HG03175 (cell line): ENCODE results near the gene HMGCS1.
"Not testable (repeated sequence)": the region's sequence is repeated elsewhere in the genome, so short reads cannot be mapped to it uniquely, and the experiment has no call there.

Source experiments
- ATAC-seq: cut with Tn5 transposase; IDR thresholded peaks from one replicate; pipeline ENCODE4 v1.9.1; 2021; ENCODE audit warnings: mild to moderate bottlenecking, moderate library complexity; ENCODE audit not compliant: unreplicated experiment

The HMGCS1 gene

GRCh38 chr5:43313035-43313853 lies at the start of gene HMGCS1:
Gene HMGCS1 (minus strand): TSS chr5:43313412. CDS start chr5:43298965, 14,447 bp downstream.
- ATAC-seq = peak; percentile 94

- no peak for ATAC-seq
Measured at GRCh38 chr5:43358726-43359125, 45.5 kb upstream of the HMGCS1 start.

- no peak for ATAC-seq
Measured at GRCh38 chr5:43358301-43358700, 45.1 kb upstream of the HMGCS1 start.

DNA sequence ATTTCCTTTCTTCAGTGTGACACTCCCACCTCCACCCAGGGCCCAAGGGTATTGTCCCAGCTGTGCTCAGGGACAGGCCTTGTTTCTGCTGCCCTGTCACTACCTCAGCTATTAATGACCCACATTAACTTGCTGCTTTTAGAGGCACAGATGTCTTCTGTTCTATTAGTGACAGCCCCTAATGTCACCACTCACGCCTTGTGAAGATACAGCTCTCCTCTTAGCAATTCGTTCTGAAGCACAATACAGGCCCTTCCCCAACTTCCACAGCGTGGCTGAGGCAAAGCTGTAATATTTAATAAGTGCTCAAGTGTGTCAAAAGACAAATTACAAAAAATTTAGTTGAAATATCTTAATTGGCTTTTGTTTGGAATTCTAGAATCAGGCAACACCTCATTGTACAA lies 44.7 kb upstream of the HMGCS1 start:
- no peak for ATAC-seq

DNA sequence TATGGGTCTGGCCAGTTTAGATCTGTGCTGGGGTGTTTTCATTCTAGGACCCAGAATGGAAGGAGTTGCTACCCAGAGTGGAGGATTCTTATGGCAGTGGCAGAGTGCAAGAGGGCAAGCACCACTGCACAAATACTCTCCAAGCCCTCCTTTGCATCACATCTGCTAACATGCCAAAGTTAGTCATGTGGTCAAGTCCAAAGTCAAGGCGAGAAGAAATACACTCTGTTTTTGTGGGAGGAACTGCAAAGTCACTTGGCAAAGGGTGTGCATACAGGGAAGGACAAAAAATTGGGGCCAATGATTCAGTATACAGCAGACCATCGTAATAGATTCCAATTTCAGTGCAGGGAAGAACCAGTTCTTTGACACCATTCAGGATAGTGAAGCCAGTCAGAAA lies 43.9 kb upstream of the HMGCS1 start:
- ATAC-seq = no peak

GRCh38 chr5:43354774-43355173 lies 41.6 kb upstream of the HMGCS1 start:
- ATAC-seq = no peak

DNA sequence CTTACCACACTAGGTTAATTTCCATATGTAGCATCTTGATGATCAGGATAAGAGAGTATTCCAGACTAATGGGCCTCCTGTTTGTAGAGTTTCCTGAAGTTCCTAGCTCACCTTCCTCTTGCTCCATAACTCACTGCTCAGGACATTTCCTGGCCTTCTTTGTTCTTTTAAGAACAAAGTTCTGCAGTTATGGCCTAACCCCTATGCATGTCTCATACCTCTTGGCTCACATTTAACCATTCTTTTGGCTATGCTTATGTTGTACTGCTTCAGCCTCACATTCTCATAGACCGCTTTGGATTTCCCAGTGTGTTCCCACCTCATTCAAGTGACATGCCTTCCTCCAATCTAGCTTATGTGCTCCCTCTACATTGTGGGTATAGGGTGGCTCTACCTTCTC lies 40.5 kb upstream of the HMGCS1 start:
- no peak for ATAC-seq

GRCh38 chr5:43352915-43353314 lies 39.7 kb upstream of the HMGCS1 start:
- no peak for ATAC-seq

DNA sequence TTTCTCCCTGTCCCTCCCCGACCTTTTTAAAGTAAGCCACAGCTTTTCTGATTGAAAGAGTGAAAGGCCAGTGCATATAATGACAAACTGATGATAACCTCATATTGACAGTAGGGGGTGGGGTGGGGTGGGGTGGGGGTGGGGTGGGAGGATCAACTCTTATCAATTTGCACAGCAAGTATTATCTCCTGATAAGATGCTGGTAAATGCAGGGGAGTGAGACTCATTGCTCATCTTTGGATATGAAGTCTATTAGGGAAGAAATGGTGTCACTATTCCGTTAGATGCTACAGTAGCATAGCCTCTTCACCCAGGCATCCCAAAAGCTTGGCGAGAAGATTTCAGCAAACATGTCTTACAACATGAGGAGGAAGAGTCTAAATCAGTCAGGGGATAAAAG lies 38.9 kb upstream of the HMGCS1 start:
- no peak for ATAC-seq

GRCh38 chr5:43348861-43349363 lies 35.7 kb upstream of the HMGCS1 start:
- ATAC-seq = no peak

DNA sequence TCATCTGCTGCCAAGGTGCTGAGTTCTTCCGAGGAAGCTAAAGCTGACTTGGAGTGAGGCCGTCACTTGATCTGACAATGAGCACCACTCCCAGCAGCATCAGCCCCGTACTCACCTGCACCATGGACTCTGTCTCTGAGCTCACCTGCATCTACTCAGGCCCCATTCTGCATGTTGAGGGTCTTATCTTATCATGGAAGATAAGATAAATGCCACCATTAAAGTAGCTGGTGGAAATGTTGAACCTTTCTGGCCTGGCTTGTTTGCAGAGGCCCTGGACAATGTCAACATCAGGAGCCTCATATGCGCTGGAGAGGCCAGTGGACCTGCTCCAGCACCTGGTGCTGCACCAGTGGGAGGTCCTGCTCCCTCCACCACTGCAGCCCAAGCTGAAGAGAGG lies 35.0 kb upstream of the HMGCS1 start:
- no peak for ATAC-seq

GRCh38 chr5:43338862-43339261 lies 25.6 kb upstream of the HMGCS1 start:
- no peak for ATAC-seq

DNA sequence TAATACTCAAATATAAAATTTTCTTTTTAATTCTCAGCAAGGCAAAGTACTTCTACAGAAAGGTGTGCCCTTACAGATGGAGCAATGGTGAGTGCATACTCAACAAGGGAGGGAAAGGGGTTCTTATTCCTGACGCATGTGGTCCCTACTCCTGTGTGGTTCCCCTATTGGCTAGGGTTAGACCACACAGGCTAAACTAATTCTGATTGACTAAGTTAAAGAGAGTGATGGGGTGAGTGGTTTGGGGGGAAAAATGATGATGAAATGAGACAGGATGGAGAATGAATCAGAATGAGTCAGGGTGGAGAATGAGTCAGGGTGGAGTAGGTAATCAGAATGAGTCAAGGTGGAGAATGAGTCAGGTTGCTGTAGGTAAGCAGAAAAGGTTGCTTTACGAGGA lies 22.9 kb upstream of the HMGCS1 start:
- no peak for ATAC-seq

GRCh38 chr5:43335681-43336080 lies 22.5 kb upstream of the HMGCS1 start:
- no peak for ATAC-seq

GRCh38 chr5:43332401-43332800 lies 19.2 kb upstream of the HMGCS1 start:
- no peak for ATAC-seq

- not testable (repeated sequence) for ATAC-seq
Measured at GRCh38 chr5:43325624-43326023, 12.4 kb upstream of the HMGCS1 start.

DNA sequence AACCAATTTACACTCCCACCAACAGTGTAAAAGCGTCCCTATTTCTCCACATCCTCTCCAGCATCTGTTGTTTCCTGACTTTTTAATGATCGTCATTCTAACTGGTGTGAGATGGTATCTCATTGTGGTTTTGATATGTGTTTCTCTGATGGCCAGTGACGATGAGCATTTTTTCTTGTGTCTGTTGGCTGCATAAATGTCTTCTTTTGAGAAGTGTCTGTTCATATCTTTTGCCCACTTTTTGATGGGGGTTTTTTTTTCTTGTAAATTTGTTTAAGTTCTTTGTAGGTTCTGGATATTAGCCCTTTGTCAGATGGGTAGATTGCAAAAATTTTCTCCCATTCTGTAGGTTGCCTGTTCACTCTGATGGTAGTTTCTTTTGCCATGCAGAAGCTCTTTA lies 10.3 kb upstream of the HMGCS1 start:
- not testable (repeated sequence) for ATAC-seq

DNA sequence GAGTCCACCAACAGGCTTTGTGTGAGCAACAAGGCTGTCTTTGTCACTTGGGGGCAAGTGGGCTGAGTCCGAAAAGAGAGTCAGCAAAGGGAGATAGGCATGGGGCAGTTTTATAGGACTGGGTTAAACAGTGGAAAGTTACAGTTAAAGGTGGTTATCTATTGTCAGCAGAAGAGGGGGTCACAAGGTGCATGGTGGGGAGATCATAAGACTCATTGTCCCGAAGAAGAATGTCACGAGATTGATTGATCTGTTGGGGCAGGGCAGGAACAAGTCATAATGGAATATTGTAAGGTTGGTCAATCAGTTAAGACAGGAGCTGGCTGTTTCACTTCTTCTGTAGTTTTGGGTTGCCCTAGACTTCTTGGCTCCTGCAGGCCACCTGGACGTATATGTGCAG lies 7.6 kb upstream of the HMGCS1 start:
- no peak for ATAC-seq

DNA sequence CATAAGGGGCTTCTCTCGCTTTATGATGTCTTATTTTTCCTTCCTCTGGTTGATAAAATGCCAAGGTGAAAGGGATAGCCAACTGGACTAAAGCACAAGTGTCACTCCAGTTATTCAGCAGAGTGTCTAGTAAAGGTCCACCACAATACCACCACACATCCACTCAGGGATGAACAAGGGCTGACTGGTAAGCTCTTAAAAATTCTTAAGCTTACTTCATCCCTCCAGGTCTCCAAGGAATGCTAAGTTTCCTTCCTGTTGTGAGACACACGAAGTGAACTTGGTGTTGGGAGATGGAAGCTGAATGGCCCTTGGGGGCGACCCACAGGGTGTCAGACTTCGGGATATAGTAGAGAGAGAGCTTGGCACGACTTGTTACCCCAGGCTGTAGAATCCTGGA lies 3.2 kb upstream of the HMGCS1 start:
- no peak for ATAC-seq

- ATAC-seq = no peak
Measured at GRCh38 chr5:43315682-43316081, 2.5 kb upstream of the HMGCS1 start.

DNA sequence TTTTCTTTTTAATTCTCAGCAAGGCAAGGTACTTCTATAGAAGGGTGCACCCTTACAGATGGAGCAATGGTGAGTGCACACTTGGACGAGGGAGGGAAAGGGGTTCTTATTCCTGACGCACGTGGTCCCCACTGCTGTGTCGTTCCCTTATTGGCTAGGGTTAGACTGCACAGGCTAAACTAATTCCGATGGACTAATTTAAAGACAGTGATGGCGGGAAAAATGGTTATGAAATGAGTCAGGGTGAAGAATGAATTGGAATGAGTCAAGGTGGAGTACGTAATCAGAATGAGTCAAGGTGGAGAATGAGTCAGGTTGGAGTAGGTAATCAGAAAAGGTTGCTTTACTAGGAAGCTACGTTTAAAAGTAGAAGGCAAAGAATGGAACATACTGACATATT lies 2.1 kb upstream of the HMGCS1 start:
- ATAC-seq = no peak

- ATAC-seq = no peak
Measured at GRCh38 chr5:43314724-43315123, 1.5 kb upstream of the HMGCS1 start.
